Fibroblast of skin of right quadriceps (primary cell): ENCODE results near the gene PDZD7.

Experiments used
- DNase-seq: peaks from one replicate; pipeline ENCODE4 v3.0.0-alpha.2; 2013

Gene PDZD7

GRCh38 chr10:101016814-101017213 is 14.1 kb downstream of the PDZD7 start:
- no peak for DNase-seq

- DNase-seq: no peak
Observed at GRCh38 chr10:101015582-101015973, 15.4 kb downstream of the PDZD7 start.

GRCh38 chr10:101014966-101015581 is 15.9 kb downstream of the PDZD7 start:
- peak; percentile 92 for DNase-seq

- peak; percentile 59 for DNase-seq
Observed at GRCh38 chr10:101014230-101014884, 16.6 kb downstream of the PDZD7 start.

- no peak for DNase-seq
Observed at GRCh38 chr10:101013365-101013825, 17.5 kb downstream of the PDZD7 start.

GRCh38 chr10:101012525-101013364 is 18.2 kb downstream of the PDZD7 start:
- peak; percentile 94 for DNase-seq

GRCh38 chr10:101011517-101012423 is 19.2 kb downstream of the PDZD7 start:
- DNase-seq: no peak

- DNase-seq: no peak
Observed at GRCh38 chr10:101010329-101010728, 20.6 kb downstream of the PDZD7 start.

- DNase-seq: no peak
Observed at GRCh38 chr10:101008823-101009423, 22.0 kb downstream of the PDZD7 start.

- no peak for DNase-seq
Observed at GRCh38 chr10:101007915-101008822, 22.8 kb downstream of the PDZD7 start.

- no peak for DNase-seq
Observed at GRCh38 chr10:101007099-101007711, 23.7 kb downstream of the PDZD7 start.

GRCh38 chr10:101006593-101007098 is 24.3 kb downstream of the PDZD7 start:
- DNase-seq: no peak

- no peak for DNase-seq
Observed at GRCh38 chr10:101005869-101006567, 24.9 kb downstream of the PDZD7 start.

- no peak for DNase-seq
Observed at GRCh38 chr10:101005361-101005760, 25.6 kb downstream of the PDZD7 start.

- no peak for DNase-seq
Observed at GRCh38 chr10:101003639-101004206, 27.2 kb downstream of the PDZD7 start.

GRCh38 chr10:101002456-101002855 is 28.5 kb downstream of the PDZD7 start:
- DNase-seq: no peak

GRCh38 chr10:101001659-101002035 is 29.3 kb downstream of the PDZD7 start:
- no peak for DNase-seq

- DNase-seq: peak; percentile 68
Observed at GRCh38 chr10:101000915-101001658, 29.8 kb downstream of the PDZD7 start.
